Stimulated activated CD8-positive, alpha-beta memory T cell treated with anti-CD3 and anti-CD28 coated beads, Interleukin-12 subunit alpha, Interleukin-12 subunit beta, amount 100 ng/mL, for 1 hour (primary cell): ENCODE measurements around the gene TDO2.

Experiments
- DNase-seq: peaks from one replicate; pipeline ENCODE4 v3.0.0-alpha.2; 2020; ENCODE audit warnings: low read depth

Gene TDO2

GRCh38 chr4:155954118-155954685 lies 50.7 kb downstream of the TDO2 start:
- DNase-seq = no peak

GRCh38 chr4:155954939-155955338 lies 51.4 kb downstream of the TDO2 start:
- no peak for DNase-seq

- no peak for DNase-seq
Measured at GRCh38 chr4:155956461-155956860, 53.0 kb downstream of the TDO2 start.

GRCh38 chr4:155959417-155959816 lies 55.9 kb downstream of the TDO2 start:
- DNase-seq = no peak

- DNase-seq = no peak
Measured at GRCh38 chr4:155960522-155960921, 57.0 kb downstream of the TDO2 start.

DNA sequence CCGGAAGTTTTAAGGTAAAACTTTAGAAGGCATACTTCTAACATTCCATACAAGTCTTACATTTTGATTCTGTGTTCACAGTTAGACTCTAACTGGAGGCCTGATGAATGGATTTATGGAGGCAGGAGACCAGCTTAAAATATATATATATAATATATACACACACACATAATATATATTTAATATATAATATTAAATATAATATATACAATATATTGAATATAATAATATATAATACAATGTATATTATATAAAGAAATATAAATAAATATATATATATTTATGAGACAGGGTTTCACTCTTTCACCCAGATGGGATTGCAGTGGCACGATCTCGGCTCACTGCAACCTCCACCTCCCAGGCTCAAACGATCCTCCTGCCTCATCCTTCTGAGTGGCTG lies 58.1 kb downstream of the TDO2 start:
- no peak for DNase-seq

DNA sequence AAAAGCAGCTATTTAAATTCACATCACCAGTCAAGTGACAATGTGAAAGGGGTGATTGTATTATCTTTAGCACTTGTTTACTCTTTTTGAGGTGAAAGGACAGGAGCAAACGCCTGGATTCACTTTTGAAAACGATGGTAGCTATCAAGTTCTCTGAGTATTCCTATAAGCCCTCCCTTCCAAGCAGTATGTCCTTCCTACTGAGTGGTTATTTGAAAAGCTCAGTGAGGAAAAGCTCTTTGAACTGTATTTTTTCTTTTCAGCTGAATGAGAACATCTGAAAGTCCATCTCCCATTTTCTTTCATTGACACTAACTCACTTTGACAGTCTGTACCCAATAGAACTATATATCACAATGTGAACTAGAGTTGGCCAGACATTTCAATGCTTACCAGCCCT lies 59.3 kb downstream of the TDO2 start:
- no peak for DNase-seq

DNA sequence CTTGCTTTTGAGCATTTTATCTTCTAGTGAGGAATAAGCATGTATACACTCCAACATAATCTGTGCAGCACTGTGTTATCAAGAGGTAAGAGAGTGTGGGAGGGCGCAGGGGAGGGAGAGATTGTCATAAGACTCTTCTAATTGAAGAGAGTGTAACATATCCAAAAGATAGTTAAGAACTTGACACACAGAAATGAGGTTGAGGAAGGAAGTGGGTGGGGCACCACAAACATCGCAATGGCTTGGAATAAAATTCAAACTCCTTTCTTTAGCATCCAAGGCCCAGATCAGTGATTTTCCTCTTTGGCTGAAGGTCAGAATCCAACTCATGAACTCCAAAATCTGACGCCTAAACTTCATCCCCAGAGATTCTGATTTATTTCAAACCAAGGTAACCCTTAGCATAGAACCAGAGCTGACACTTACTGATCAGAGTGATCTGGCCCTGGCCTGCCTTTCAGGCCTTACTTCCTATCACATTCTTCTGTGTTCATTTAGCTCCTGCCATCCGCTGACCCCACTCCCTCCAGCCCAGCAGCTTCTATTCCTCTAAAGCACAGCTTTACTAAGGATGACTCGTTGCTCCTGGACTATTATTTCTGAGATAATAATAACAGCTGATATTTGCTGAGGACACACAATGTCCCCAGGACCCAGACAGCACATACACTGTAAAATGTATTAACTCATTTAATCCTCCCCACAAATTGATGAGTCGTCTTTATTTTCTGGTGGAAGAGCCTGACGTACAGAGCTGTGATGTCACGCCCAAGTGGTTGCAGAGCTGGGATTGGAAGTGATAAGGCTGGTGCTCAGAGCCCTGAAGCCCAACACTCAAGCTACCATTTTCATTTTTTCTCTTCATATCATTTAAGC lies 60.8 kb downstream of the TDO2 start:
- DNase-seq = no peak

- no peak for DNase-seq
Measured at GRCh38 chr4:155966171-155966570, 62.7 kb downstream of the TDO2 start.

- no peak for DNase-seq
Measured at GRCh38 chr4:155966731-155967395, 63.4 kb downstream of the TDO2 start.
